ENCODE data around the gene PRRC2A. TPM values are rescaled to one million over a fixed set of nuclear protein-coding genes. Genes with fewer than 3 reads are reported as not detected.

Gene PRRC2A
- total and polyA plus RNA-seq, 4 donors: 73.7 to 157 (median 103) TPM

- Histone ChIP-seq H3K27ac (ENCODE audit: low read depth in 1 of 2, low read length in 1 of 2) (no peak overlapping the region), H3K9me3 (ENCODE audit: control insufficient read depth in 4 of 4, insufficient read depth in 3 of 4, low read length in 3 of 4) (no peaks in the 10 kb centered on the region), H3K27me3 (ENCODE audit: control insufficient read depth in 3 of 3, insufficient read depth in 3 of 3, low read length in 2 of 3) (no peaks in the 10 kb centered on the region), H3K4me3 (no peak overlapping the region), H3K9ac (ENCODE audit: insufficient read depth in 1 of 2, low read length in 2 of 2) (no peak overlapping the region), H3K4me1 (ENCODE audit: control insufficient read depth in 5 of 5, insufficient read depth in 5 of 5, low read length in 5 of 5) (peaks cover 0 to 7% (median 0%) of the 10 kb centered on the region in 5 donors), H3K36me3 (ENCODE audit: control insufficient read depth in 4 of 4, insufficient read depth in 4 of 4, low read length in 4 of 4) (no peaks in the 10 kb centered on the region)
- no peak for ATAC-seq (ENCODE audit: insufficient read depth, low FRiP score)
- 69 to 70% methylated on average over 8 of the region's 8 CpGs for WGBS, 2 donors
- TF ChIP-seq CTCF (IDR thresholded peaks at IDR 0.05; ENCODE audit: control extremely low read depth, extremely low read depth): no peak
- DNase-seq: peak in 2 of 3 donors; percentile 37 to 40
These were observed 10.8 kb upstream of the PRRC2A start for GRCh38 chr6:31609519-31610406.

GRCh38 chr6:31610968-31611367 lies 9.5 kb upstream of the PRRC2A start:
- Histone ChIP-seq H3K4me3 (no peak overlapping the region), H3K27ac (ENCODE audit: low read depth in 1 of 2, low read length in 1 of 2) (no peak overlapping the region), H3K9me3 (ENCODE audit: control insufficient read depth in 4 of 4, insufficient read depth in 3 of 4, low read length in 3 of 4) (no peaks in the 10 kb centered on the region), H3K9ac (ENCODE audit: insufficient read depth in 1 of 2, low read length in 2 of 2) (no peak overlapping the region), H3K36me3 (ENCODE audit: control insufficient read depth in 4 of 4, insufficient read depth in 4 of 4, low read length in 4 of 4) (no peaks in the 10 kb centered on the region), H3K4me1 (ENCODE audit: control insufficient read depth in 5 of 5, insufficient read depth in 5 of 5, low read length in 5 of 5) (peaks cover 0 to 18% (median 0%) of the 10 kb centered on the region in 5 donors), H3K27me3 (ENCODE audit: control insufficient read depth in 3 of 3, insufficient read depth in 3 of 3, low read length in 2 of 3) (no peaks in the 10 kb centered on the region)
- DNase-seq (no peak), ATAC-seq (ENCODE audit: insufficient read depth, low FRiP score) (no peak)
- TF ChIP-seq CTCF (IDR thresholded peaks at IDR 0.05; ENCODE audit: control extremely low read depth, extremely low read depth): no peak
- 64 to 80% methylated on average over 4 of the region's 4 CpGs for WGBS, 2 donors

DNA sequence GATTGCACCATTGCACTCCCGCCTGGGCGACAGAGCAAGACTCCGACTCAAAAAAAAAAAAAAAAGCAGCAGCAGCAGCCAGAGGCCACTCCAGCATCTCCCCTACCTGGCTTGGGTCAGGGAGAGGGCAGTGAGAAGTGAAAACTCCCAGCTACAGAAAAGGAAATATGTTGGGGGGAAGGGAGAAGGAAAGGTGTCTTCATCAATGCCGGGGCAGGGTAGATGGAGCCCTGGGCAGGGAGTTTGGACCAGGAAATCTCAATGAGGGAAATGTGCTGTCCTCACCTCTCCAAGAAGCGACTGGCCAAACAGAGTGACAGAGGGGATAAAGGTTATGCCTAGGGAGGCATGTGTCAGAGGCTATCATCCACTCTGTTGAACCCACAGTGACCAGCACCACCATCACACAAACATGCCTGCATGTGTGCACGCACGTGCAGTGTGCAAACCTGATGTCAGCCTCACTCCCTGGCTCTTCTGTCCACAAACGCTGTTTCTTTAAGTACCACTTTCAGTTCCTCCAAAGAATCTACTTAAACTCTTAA lies 6.4 kb upstream of the PRRC2A start:
- no peaks in the 10 kb centered on the region for H3K36me3 ChIP-seq (ENCODE audit: control insufficient read depth in 4 of 4, insufficient read depth in 4 of 4, low read length in 4 of 4)
- peaks cover 0 to 20% (median 0%) of the 10 kb centered on the region in 5 donors for H3K4me1 ChIP-seq (ENCODE audit: control insufficient read depth in 5 of 5, insufficient read depth in 5 of 5, low read length in 5 of 5)
- TF ChIP-seq CTCF (IDR thresholded peaks at IDR 0.05; ENCODE audit: control extremely low read depth, extremely low read depth): no peak
- H3K27me3 ChIP-seq (ENCODE audit: control insufficient read depth in 3 of 3, insufficient read depth in 3 of 3, low read length in 2 of 3): no peaks in the 10 kb centered on the region
- H3K9ac ChIP-seq (ENCODE audit: insufficient read depth in 1 of 2, low read length in 2 of 2): no peak overlapping the region
- no peaks in the 10 kb centered on the region for H3K9me3 ChIP-seq (ENCODE audit: control insufficient read depth in 4 of 4, insufficient read depth in 3 of 4, low read length in 3 of 4)
- DNase-seq (peak in 2 of 3 donors; percentile 38 to 65), ATAC-seq (ENCODE audit: insufficient read depth, low FRiP score) (peak; percentile 38)
- H3K4me3 ChIP-seq: no peak overlapping the region
- WGBS, 2 donors: 38 to 46% methylated on average over 8 of the region's 8 CpGs
- peak overlapping the region in 1 of 2 donors; percentile 45 for H3K27ac ChIP-seq (ENCODE audit: low read depth in 1 of 2, low read length in 1 of 2)
